Measurements from ENCODE around the gene LILRB5.

DNA sequence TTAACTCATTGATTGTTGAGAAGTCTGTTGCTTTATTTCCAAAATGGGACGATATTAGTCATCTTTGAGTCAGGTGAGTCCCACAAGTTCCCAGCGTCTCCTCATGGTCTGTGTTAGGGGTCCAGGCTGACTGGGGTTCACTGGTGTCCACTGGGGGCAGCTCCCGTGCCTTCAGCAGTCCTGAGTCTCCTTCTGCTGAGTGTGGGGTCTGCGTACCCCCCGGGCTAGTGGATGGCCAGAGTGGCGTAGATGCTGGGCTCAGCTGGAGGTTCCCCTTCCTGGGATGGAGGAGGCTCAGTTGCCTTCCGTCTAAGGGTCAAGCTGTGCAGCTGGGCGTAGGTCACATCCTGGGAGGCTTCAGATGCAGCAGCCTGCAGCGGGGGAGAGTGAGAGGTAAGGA, 40.2 kb downstream of the LILRB5 start:
- TF ChIP-seq, protein P1, sequence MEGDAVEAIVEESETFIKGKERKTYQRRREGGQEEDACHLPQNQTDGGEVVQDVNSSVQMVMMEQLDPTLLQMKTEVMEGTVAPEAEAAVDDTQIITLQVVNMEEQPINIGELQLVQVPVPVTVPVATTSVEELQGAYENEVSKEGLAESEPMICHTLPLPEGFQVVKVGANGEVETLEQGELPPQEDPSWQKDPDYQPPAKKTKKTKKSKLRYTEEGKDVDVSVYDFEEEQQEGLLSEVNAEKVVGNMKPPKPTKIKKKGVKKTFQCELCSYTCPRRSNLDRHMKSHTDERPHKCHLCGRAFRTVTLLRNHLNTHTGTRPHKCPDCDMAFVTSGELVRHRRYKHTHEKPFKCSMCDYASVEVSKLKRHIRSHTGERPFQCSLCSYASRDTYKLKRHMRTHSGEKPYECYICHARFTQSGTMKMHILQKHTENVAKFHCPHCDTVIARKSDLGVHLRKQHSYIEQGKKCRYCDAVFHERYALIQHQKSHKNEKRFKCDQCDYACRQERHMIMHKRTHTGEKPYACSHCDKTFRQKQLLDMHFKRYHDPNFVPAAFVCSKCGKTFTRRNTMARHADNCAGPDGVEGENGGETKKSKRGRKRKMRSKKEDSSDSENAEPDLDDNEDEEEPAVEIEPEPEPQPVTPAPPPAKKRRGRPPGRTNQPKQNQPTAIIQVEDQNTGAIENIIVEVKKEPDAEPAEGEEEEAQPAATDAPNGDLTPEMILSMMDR (IDR thresholded peaks at IDR 0.05): no peak
- TF ChIP-seq POLR2A (IDR thresholded peaks at IDR 0.05): no peak
- TF ChIP-seq EP300 (IDR thresholded peaks at IDR 0.05): no peak
- no peak for TF ChIP-seq POLR2AphosphoS5 (IDR thresholded peaks at IDR 0.05)

All from gastroesophageal sphincter (tissue), 3 donors.